HCT116 (cell line): Measurements from ENCODE around the gene PCDHAC2. TPM values are rescaled to one million over a fixed set of nuclear protein-coding genes. Genes with fewer than 3 reads are reported as not detected.

Source experiments
- ATAC-seq: fragments of 200-7000 bp; cut with Tn5 transposase; 2 replicates; pipeline ENCODE4 v1.9.1; 2020; ENCODE audit warnings: mild to moderate bottlenecking, moderate library complexity
- BruUV-seq: library from RNA; stranded (reverse); fragments of 400-500 nt; replicated peaks from 2 replicates; lab custom pipeline; 2021; lab: Mats Ljungman, UMichigan
- CTCF ChIA-PET: fragments of 300-600 bp; sonication (Branson Sonifier 250); formaldehyde crosslinking; loops from one replicate; lab custom pipeline; 2021; ENCODE audit warnings: antibody characterized with exemption; lab: Charles Lee
- POLR2A ChIA-PET: fragments of 300-600, 350-600 bp; sonication (Branson Sonifier 250); formaldehyde crosslinking; loops from one replicate; lab custom pipeline; 2021; ENCODE audit warnings: antibody characterized with exemption; lab: Charles Lee
- RAD21 ChIA-PET, 2 experiments: fragments of 300-600 bp; sonication (Branson Sonifier 250); formaldehyde crosslinking; loops; one replicate each; lab custom pipeline; 2023; ENCODE audit warnings: low total read pairs in 2 of 2; ENCODE audit not compliant: uncharacterized antibody in 2 of 2, unreplicated experiment in 2 of 2, low non-redundant PET in 1 of 2; lab: Charles Lee
- DNase-seq: peaks from one replicate; pipeline ENCODE4 v3.0.0-alpha.2; 2010; ENCODE audit warnings: low read depth, low spot score
- H2AFZ ChIP-seq: fragments of 200-600 bp; shearing (Covaris generic), sonication (generic); 2 replicates; pipeline ENCODE4 v1.6.1; 2017; ENCODE audit warnings: low read depth, mixed run types, mixed read lengths, antibody characterized with exemption, low read length; ENCODE audit not compliant: poor library complexity, severe bottlenecking
- H3K27ac ChIP-seq: 2 replicates; pipeline ENCODE4 v1.5.1; 2012; ENCODE audit warnings: low read depth, low read length
- H3K27me3 ChIP-seq: fragments of 200-600 bp; sonication (generic); 2 replicates; pipeline ENCODE4 v1.6.1; 2016; ENCODE audit warnings: mixed run types, low read length, mixed read lengths; ENCODE audit not compliant: insufficient read depth
- H3K36me3 ChIP-seq, 2 experiments: fragments of 200-500 bp in 1 of 2; fragments of 200-600 bp in 1 of 2; sonication (Bioruptor generic) in 1 of 2; sonication (generic) in 1 of 2; 2 replicates each; pipeline versions ENCODE4 v1.5.1 to v1.6.1; 2014 to 2016; ENCODE audit warnings: low read length in 2 of 2, inconsistent platforms in 1 of 2, mixed read lengths in 1 of 2, mixed run types in 1 of 2; ENCODE audit not compliant: insufficient read depth in 2 of 2, control insufficient read depth in 1 of 2
- H3K4me1 ChIP-seq, 2 experiments: fragments of 200-600 bp in 1 of 2; sonication (generic) in 1 of 2; 2 replicates each; pipeline versions ENCODE4 v1.5.1 to v1.6.1; 2012 to 2017; ENCODE audit warnings: low read length in 2 of 2, inconsistent platforms in 1 of 2, mild to moderate bottlenecking in 1 of 2, mixed read lengths in 1 of 2, mixed run types in 1 of 2, moderate library complexity in 1 of 2; ENCODE audit not compliant: insufficient read depth in 2 of 2, control insufficient read depth in 1 of 2
- H3K4me2 ChIP-seq: fragments of 200-600 bp; sonication (generic); 2 replicates; pipeline ENCODE4 v1.6.1; 2017; ENCODE audit warnings: mixed run types, low read length, mixed read lengths
- H3K4me3 ChIP-seq, 2 experiments: fragments of 200-600 bp in 1 of 2; sonication (generic) in 1 of 2; replicated peaks in 1 of 2; 2 replicates each; pipeline ENCODE4 v1.5.1; 2011 to 2016; ENCODE audit warnings: low read length in 2 of 2, control low read depth in 1 of 2, low read depth in 1 of 2, mild to moderate bottlenecking in 1 of 2, mixed read lengths in 1 of 2, mixed run types in 1 of 2
- H3K79me2 ChIP-seq: fragments of 200-600 bp; sonication (generic); 2 replicates; pipeline ENCODE4 v1.6.1; 2017; ENCODE audit warnings: mild to moderate bottlenecking, mixed run types, low read length, moderate library complexity, mixed read lengths; ENCODE audit not compliant: insufficient read depth
- H3K9ac ChIP-seq: fragments of 200-600 bp; sonication (generic); 2 replicates; pipeline ENCODE4 v1.6.1; 2016; ENCODE audit warnings: low read length, mixed read lengths
- H3K9me2 ChIP-seq: fragments of 200-600 bp; sonication (generic), shearing (Covaris generic); 2 replicates; pipeline ENCODE4 v1.6.1; 2017; ENCODE audit warnings: mixed run types, mild to moderate bottlenecking, moderate library complexity; ENCODE audit not compliant: insufficient read depth
- H3K9me3 ChIP-seq, 2 experiments: fragments of 200-500 bp in 1 of 2; fragments of 200-600 bp in 1 of 2; sonication (Bioruptor generic) in 1 of 2; sonication (generic) in 1 of 2; 2 replicates each; pipeline ENCODE4 v1.6.1; 2014 to 2017; ENCODE audit warnings: low read length in 2 of 2, mixed read lengths in 2 of 2, inconsistent platforms in 1 of 2, low read depth in 1 of 2, mild to moderate bottlenecking in 1 of 2, mixed run types in 1 of 2, moderate library complexity in 1 of 2; ENCODE audit not compliant: control insufficient read depth in 1 of 2, insufficient read depth in 1 of 2
- H4K20me1 ChIP-seq: fragments of 200-600 bp; sonication (generic), shearing (Covaris generic); 2 replicates; pipeline ENCODE4 v1.6.1; 2017; ENCODE audit warnings: mixed run types, mild to moderate bottlenecking, moderate library complexity; ENCODE audit not compliant: insufficient read depth
- CBX3 ChIP-seq: IDR thresholded peaks from 2 replicates; pipeline ENCODE4 v1.6.1; 2012; ENCODE audit warnings: low read depth
- CEBPB ChIP-seq: IDR thresholded peaks from 2 replicates; pipeline ENCODE4 v1.6.1; 2012; ENCODE audit warnings: low read depth
- EGR1 ChIP-seq: IDR thresholded peaks from 2 replicates; pipeline ENCODE4 v1.6.1; 2012; ENCODE audit warnings: low read depth
- EZH2phosphoT487 ChIP-seq: fragments of 200-600 bp; IDR thresholded peaks from 2 replicates; pipeline ENCODE4 v1.6.1; 2018; ENCODE audit warnings: antibody characterized with exemption, borderline replicate concordance
- FOSL1 ChIP-seq: IDR thresholded peaks from 2 replicates; pipeline ENCODE4 v1.6.1; 2012; ENCODE audit warnings: low read depth
- JUND ChIP-seq: IDR thresholded peaks from 2 replicates; pipeline ENCODE4 v1.6.1; 2012
- POLR2A ChIP-seq: IDR thresholded peaks from 2 replicates; pipeline ENCODE4 v1.7.0; 2011; ENCODE audit warnings: borderline replicate concordance; ENCODE audit not compliant: insufficient read depth, insufficient read length; ENCODE audit errors: extremely low read depth
- POLR2AphosphoS5 ChIP-seq: IDR thresholded peaks from 2 replicates; pipeline ENCODE4 v1.6.1; 2011; ENCODE audit warnings: mild to moderate bottlenecking, low read depth, low read length, moderate library complexity
- RAD21 ChIP-seq: IDR thresholded peaks from 2 replicates; pipeline ENCODE4 v1.6.1; 2012; ENCODE audit warnings: low read depth, mild to moderate bottlenecking
- SIN3A ChIP-seq: IDR thresholded peaks from 2 replicates; pipeline ENCODE4 v1.6.1; 2012; ENCODE audit warnings: low read depth
- TCF7L2 ChIP-seq: IDR thresholded peaks from 2 replicates; pipeline ENCODE4 v1.7.0; 2011; ENCODE audit warnings: borderline replicate concordance, inconsistent platforms; ENCODE audit not compliant: insufficient read depth, insufficient read length; ENCODE audit errors: extremely low read depth
- ZFX ChIP-seq: fragments of 450-650 bp; IDR thresholded peaks from 2 replicates; pipeline ENCODE4 v1.6.1; 2017
- intact Hi-C: fragments of 100-400 bp; cut with micrococcal nuclease; formaldehyde crosslinking; loops from 2 replicates; pipeline ENCODE4 v1.10.0; 2022
- total RNA-seq: library from RNA; stranded (reverse); gene quantifications from one replicate; pipeline ENCODE4 v1.2.1, GENCODE V29; 2021; ENCODE audit not compliant: unreplicated experiment
- TF ChIP-seq, protein P1 (sequence below): IDR thresholded peaks from 2 replicates; pipeline ENCODE4 v1.6.1; 2012
- TF ChIP-seq, protein P2 (sequence below): IDR thresholded peaks from 2 replicates; pipeline ENCODE4 v1.6.1; 2011; ENCODE audit warnings: mild to moderate bottlenecking, low read length, moderate library complexity; ENCODE audit not compliant: insufficient replicate concordance; ENCODE audit errors: extremely low read depth

The PCDHAC2 gene
- total RNA-seq, 1 experiment from 2014 or later = 3.2 TPM

DNA sequence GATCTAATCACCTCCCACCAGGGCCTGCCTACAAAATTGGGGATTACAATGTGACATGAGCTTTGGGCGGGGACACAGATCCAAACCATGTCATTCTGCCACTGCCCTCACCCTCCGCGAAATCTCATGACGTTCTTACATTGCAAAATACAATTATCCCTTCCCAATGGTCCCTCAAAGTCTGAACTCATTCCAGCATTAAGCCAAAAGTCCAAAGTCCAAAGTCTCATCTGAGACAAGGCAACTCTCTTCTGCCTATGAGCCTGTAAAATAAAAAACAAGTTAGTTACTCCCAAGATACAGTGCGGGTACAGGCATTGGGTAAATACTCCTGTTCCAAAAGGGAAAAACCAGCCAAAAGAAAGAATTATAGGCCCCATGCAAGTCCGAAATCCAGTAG, 14.6 kb upstream of the PCDHAC2 start:
- Histone ChIP-seq H3K36me3 (no peaks in the 10 kb centered on the region), H3K9ac (no peak overlapping the region), H3K4me3 (no peak overlapping the region), H4K20me1 (no peaks in the 10 kb centered on the region), H3K9me3 (no peaks in the 10 kb centered on the region), H2AFZ (no peak overlapping the region), H3K4me1 (no peaks in the 10 kb centered on the region), H3K9me2 (no peaks in the 10 kb centered on the region), H3K79me2 (no peaks in the 10 kb centered on the region), H3K4me2 (no peak overlapping the region), H3K27me3 (no peaks in the 10 kb centered on the region), H3K27ac (no peak overlapping the region)
- ChIA-PET POLR2A (no interaction called here), CTCF (no interaction called here), RAD21 (no interaction called here)
- no TSS peak for BruUV-seq
- DNase-seq (no peak), ATAC-seq (no peak)
- TF ChIP-seq FOSL1 (no peak), POLR2A (no peak), EGR1 (no peak), CBX3 (no peak), TCF7L2 (no peak), JUND (no peak), POLR2AphosphoS5 (no peak), SIN3A (no peak), RAD21 (no peak), ZFX (no peak), CEBPB (no peak), EZH2phosphoT487 (no peak)
- TF ChIP-seq, protein P1, sequence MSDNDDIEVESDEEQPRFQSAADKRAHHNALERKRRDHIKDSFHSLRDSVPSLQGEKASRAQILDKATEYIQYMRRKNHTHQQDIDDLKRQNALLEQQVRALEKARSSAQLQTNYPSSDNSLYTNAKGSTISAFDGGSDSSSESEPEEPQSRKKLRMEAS = no peak
- TF ChIP-seq, protein P2, sequence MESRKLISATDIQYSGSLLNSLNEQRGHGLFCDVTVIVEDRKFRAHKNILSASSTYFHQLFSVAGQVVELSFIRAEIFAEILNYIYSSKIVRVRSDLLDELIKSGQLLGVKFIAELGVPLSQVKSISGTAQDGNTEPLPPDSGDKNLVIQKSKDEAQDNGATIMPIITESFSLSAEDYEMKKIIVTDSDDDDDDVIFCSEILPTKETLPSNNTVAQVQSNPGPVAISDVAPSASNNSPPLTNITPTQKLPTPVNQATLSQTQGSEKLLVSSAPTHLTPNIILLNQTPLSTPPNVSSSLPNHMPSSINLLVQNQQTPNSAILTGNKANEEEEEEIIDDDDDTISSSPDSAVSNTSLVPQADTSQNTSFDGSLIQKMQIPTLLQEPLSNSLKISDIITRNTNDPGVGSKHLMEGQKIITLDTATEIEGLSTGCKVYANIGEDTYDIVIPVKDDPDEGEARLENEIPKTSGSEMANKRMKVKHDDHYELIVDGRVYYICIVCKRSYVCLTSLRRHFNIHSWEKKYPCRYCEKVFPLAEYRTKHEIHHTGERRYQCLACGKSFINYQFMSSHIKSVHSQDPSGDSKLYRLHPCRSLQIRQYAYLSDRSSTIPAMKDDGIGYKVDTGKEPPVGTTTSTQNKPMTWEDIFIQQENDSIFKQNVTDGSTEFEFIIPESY = no peak
- intact Hi-C loops = no loop called here
